HepG2 (cell line): ENCODE data around the gene PRSS50. TPM values are rescaled to one million over a fixed set of nuclear protein-coding genes. Genes with fewer than 3 reads are reported as not detected.

Experiments used
- ATAC-seq: fragments of 200-7000 bp; cut with Tn5 transposase; 3 replicates; pipeline ENCODE4 v1.9.1; 2020; ENCODE audit warnings: mild to moderate bottlenecking, moderate library complexity
- BruUV-seq: library from RNA; stranded (reverse); fragments of 400-500 nt; replicated peaks from 2 replicates; lab custom pipeline; 2021; lab: Mats Ljungman, UMichigan
- CTCF ChIA-PET: fragments of 300-600 bp; formaldehyde crosslinking; extraction: SDS; loops from one replicate; lab custom pipeline; 2021; ENCODE audit warnings: low total read pairs, inconsistent platforms, low intra/inter-chr PET ratio; lab: Yijun Ruan, JAX
- POLR2A ChIA-PET: fragments of 350-600 bp; sonication (Branson Sonifier 250); formaldehyde crosslinking; loops from one replicate; lab custom pipeline; 2020; ENCODE audit warnings: antibody characterized with exemption, inconsistent platforms; lab: Yijun Ruan, JAX
- DNase-seq: peaks from one replicate; pipeline ENCODE4 v3.0.0-alpha.2; 2015; ENCODE audit warnings: low spot score
- FAIRE-seq: peaks from 3 replicates; lab custom pipeline; 2011; peaks lifted over from hg19 to GRCh38; lab: Jason Lieb, UNC
- H2AFZ ChIP-seq: one replicate; pipeline ENCODE4 v1.6.1; 2011; ENCODE audit warnings: low read length, inconsistent platforms
- H3K27ac ChIP-seq: fragments of 300-600 bp; 3 replicates; pipeline ENCODE4 v1.8.0; 2011; ENCODE audit warnings: mixed run types, mild to moderate bottlenecking, mixed read lengths, low read length, inconsistent platforms; ENCODE audit not compliant: insufficient read depth; ENCODE audit errors: extremely low read length
- H3K27me3 ChIP-seq, 2 experiments: fragments of 200-600 bp in 1 of 2; 2 replicates in 1 of 2; 3 replicates in 1 of 2; pipeline versions ENCODE4 v1.6.0 to v1.8.0; 2011; ENCODE audit warnings: low read length in 2 of 2, mild to moderate bottlenecking in 2 of 2, moderate library complexity in 2 of 2, inconsistent platforms in 1 of 2; ENCODE audit not compliant: insufficient read depth in 2 of 2, control insufficient read depth in 1 of 2
- H3K36me3 ChIP-seq, 2 experiments: fragments of 200-600 bp in 1 of 2; replicated peaks in 1 of 2; 2 replicates in 1 of 2; 3 replicates in 1 of 2; pipeline versions ENCODE4 v1.5.1 to v1.8.0; 2011; ENCODE audit warnings: low read length in 2 of 2, inconsistent platforms in 1 of 2; ENCODE audit not compliant: insufficient read depth in 2 of 2, control insufficient read depth in 1 of 2
- H3K4me1 ChIP-seq: 2 replicates; pipeline ENCODE4 v1.5.1; 2012; ENCODE audit warnings: low read length, inconsistent platforms; ENCODE audit not compliant: insufficient read depth
- H3K4me2 ChIP-seq: 2 replicates; pipeline ENCODE4 v1.6.0; 2011; ENCODE audit warnings: low read depth, low read length, inconsistent platforms
- H3K4me3 ChIP-seq, 3 experiments: fragments of 200-600 bp in 1 of 3; sonication (generic), shearing (Covaris generic) in 1 of 3; replicated peaks in 1 of 3; 2 replicates each; pipeline ENCODE4 v1.5.1; 2011 to 2016; ENCODE audit warnings: low read length in 3 of 3, inconsistent platforms in 2 of 3, low read depth in 2 of 3, mild to moderate bottlenecking in 2 of 3, control low read depth in 1 of 3, mixed read lengths in 1 of 3; ENCODE audit not compliant: insufficient read depth in 1 of 3
- H3K79me2 ChIP-seq: one replicate; pipeline ENCODE4 v1.6.1; 2011; ENCODE audit warnings: low read length, inconsistent platforms; ENCODE audit not compliant: insufficient read depth
- H3K9ac ChIP-seq: 2 replicates; pipeline ENCODE4 v1.6.0; 2011; ENCODE audit warnings: mild to moderate bottlenecking, low read depth, low read length, inconsistent platforms; ENCODE audit not compliant: insufficient read depth
- H3K9me3 ChIP-seq: 2 replicates; pipeline ENCODE4 v1.5.1; 2012; ENCODE audit warnings: mild to moderate bottlenecking, low read length
- H4K20me1 ChIP-seq: 2 replicates; pipeline ENCODE4 v1.6.0; 2011; ENCODE audit warnings: inconsistent platforms, mild to moderate bottlenecking, low read length, moderate library complexity; ENCODE audit not compliant: insufficient read depth
- AHR ChIP-seq: IDR thresholded peaks from 2 replicates; pipeline ENCODE4 v1.6.1; 2018; ENCODE audit warnings: missing genetic modification reagents, missing compliant biosample characterization
- STAG1 ChIP-seq: sonication (generic); formaldehyde crosslinking; IDR thresholded peaks from 2 replicates; pipeline ENCODE4 v1.4.0; 2020; ENCODE audit warnings: missing genetic modification reagents
- ZNF629 ChIP-seq: sonication (generic); formaldehyde crosslinking; conservative IDR thresholded peaks from 2 replicates; pipeline ENCODE4 v1.5.0; 2020; ENCODE audit warnings: missing genetic modification reagents
- WGBS: methylation state at CpG from one replicate; pipeline ENCODE4 v1.1.6; 2017; ENCODE audit warnings: low lambda C conversion rate; 5-methylcytosine and 5-hydroxymethylcytosine counted together
- in situ Hi-C: cut with HindIII; loops from 2 replicates; pipeline ENCODE4 v1.10.0; 2017; ENCODE audit warnings: low pct_unique_long_range_greater_than_20kb; ENCODE audit not compliant: extremely low pct_ligation_motif_present
- intact Hi-C: fragments of 100-400 bp; cut with micrococcal nuclease; formaldehyde crosslinking; loops from one replicate; pipeline ENCODE4 v1.10.0; 2022; ENCODE audit not compliant: unreplicated experiment
- polyA plus RNA-seq, 8 experiments: library from polyadenylated mRNA; depleted of rRNA in 3 of 8; stranded (reverse) in 7 of 8; unstranded in 1 of 8; fragments of >200 nt; fragmentation: Illumina TruSeq in 4 of 8; extraction: Trizol in 4 of 8; gene quantifications; 2 replicates each; pipeline versions ENCODE4 v1.2.1 to v1.2.3, GENCODE V29; 2011 to 2016; ENCODE audit warnings: low read depth in 4 of 8, missing spikeins in 1 of 8, mixed read lengths in 1 of 8; ENCODE audit not compliant: insufficient read depth in 1 of 8
- total RNA-seq, 5 experiments: library from RNA; depleted of rRNA; stranded (reverse); fragments of >200 nt; fragmentation: Illumina TruSeq; extraction: Trizol; gene quantifications; 2 replicates each; pipeline ENCODE4 v1.2.3, GENCODE V29; 2016; ENCODE audit warnings: low read depth in 1 of 5
- TF ChIP-seq, protein P1 (sequence below): sonication (generic); formaldehyde crosslinking; IDR thresholded peaks from 2 replicates; pipeline ENCODE4 v1.9.0; 2022; ENCODE audit warnings: missing genetic modification reagents, mild to moderate bottlenecking, borderline replicate concordance
- TF ChIP-seq, protein P2 (sequence below): sonication (generic); formaldehyde crosslinking; IDR thresholded peaks from 2 replicates; pipeline ENCODE4 v1.5.0; 2020; ENCODE audit warnings: mild to moderate bottlenecking, missing genetic modification reagents, moderate library complexity

Gene PRSS50
- total and polyA plus RNA-seq, 2 of the 13 experiments (the other 11 are each of a cell fraction or from before 2014, with no cell fraction given), result not detected

GRCh38 chr3:46663591-46664135, 54.0 kb downstream of the PRSS50 start:
- Histone ChIP-seq H3K4me3 (no peak overlapping the region), H4K20me1 (no peaks in the 10 kb centered on the region)
- CTCF ChIA-PET, result interaction anchor here (0.8 kb wide), 1 partner anchor 175 kb away, joined by 3 read pairs; no protein-coding TSS in a partner anchor
- peak; percentile 10; the same call in 1 of the 2 replicates for TF ChIP-seq STAG1 (CRISPR knock-in tag)
- no peak for TF ChIP-seq AHR (CRISPR knock-in tag)
- TF ChIP-seq, protein P1, sequence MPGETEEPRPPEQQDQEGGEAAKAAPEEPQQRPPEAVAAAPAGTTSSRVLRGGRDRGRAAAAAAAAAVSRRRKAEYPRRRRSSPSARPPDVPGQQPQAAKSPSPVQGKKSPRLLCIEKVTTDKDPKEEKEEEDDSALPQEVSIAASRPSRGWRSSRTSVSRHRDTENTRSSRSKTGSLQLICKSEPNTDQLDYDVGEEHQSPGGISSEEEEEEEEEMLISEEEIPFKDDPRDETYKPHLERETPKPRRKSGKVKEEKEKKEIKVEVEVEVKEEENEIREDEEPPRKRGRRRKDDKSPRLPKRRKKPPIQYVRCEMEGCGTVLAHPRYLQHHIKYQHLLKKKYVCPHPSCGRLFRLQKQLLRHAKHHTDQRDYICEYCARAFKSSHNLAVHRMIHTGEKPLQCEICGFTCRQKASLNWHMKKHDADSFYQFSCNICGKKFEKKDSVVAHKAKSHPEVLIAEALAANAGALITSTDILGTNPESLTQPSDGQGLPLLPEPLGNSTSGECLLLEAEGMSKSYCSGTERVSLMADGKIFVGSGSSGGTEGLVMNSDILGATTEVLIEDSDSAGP (CRISPR knock-in tag), result no peak
- TF ChIP-seq ZNF629 (CRISPR knock-in tag), result no peak
- TF ChIP-seq, protein P2, sequence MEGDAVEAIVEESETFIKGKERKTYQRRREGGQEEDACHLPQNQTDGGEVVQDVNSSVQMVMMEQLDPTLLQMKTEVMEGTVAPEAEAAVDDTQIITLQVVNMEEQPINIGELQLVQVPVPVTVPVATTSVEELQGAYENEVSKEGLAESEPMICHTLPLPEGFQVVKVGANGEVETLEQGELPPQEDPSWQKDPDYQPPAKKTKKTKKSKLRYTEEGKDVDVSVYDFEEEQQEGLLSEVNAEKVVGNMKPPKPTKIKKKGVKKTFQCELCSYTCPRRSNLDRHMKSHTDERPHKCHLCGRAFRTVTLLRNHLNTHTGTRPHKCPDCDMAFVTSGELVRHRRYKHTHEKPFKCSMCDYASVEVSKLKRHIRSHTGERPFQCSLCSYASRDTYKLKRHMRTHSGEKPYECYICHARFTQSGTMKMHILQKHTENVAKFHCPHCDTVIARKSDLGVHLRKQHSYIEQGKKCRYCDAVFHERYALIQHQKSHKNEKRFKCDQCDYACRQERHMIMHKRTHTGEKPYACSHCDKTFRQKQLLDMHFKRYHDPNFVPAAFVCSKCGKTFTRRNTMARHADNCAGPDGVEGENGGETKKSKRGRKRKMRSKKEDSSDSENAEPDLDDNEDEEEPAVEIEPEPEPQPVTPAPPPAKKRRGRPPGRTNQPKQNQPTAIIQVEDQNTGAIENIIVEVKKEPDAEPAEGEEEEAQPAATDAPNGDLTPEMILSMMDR (CRISPR knock-in tag), result peak; percentile 27; the same call in 1 of the 2 replicates
- TF ChIP-seq, all 625 proteins: peak for 2
- FAIRE-seq, result no peak
- no TSS peak for BruUV-seq
- Histone ChIP-seq H3K27ac (no peak overlapping the region), H3K4me1 (no peaks in the 10 kb centered on the region), H2AFZ (no peak overlapping the region), H3K9me3 (no peaks in the 10 kb centered on the region), H3K79me2 (no peaks in the 10 kb centered on the region), H3K27me3 (peaks cover 3 to 34% of the 10 kb centered on the region in 2 experiments; a peak in 2 of 5 replicates), H3K4me2 (no peak overlapping the region), H3K36me3 (no peaks in the 10 kb centered on the region), H3K9ac (no peak overlapping the region)
- POLR2A ChIA-PET, result no interaction called here
- no peak for DNase-seq
- 14% methylated on average over 8 of the region's 8 CpGs for WGBS
- intact Hi-C loops (no loop called here), in situ Hi-C loops (loop anchor here (10.0 kb wide), 1 partner anchor 179 kb away; no protein-coding TSS in a partner anchor)
- peak; percentile 56 for ATAC-seq
